Esophagus muscularis mucosa (tissue), 4 donors: ENCODE measurements around the gene CEBPE. TPM values are rescaled to one million over a fixed set of nuclear protein-coding genes. Genes with fewer than 3 reads are reported as not detected.

Experiments used
- DNase-seq: peaks from one replicate; pipeline ENCODE4 v3.0.0-alpha.2; 2017; ENCODE audit errors: extremely low spot score
- H3K27ac ChIP-seq, 4 donors: fragments of 200-600 bp; sonication (generic); replicated peaks in 1 of 4; 1 replicate in 3 of 4; 2 replicates in 1 of 4; pipeline ENCODE4 v1.5.1; 2016 to 2019; ENCODE audit warnings: mild to moderate bottlenecking in 1 of 4
- H3K27me3 ChIP-seq, 4 donors: fragments of 200-600 bp; sonication (generic); one replicate each; pipeline versions ENCODE4 v1.5.1 to v1.6.0; 2016 to 2019
- H3K36me3 ChIP-seq, 4 donors: fragments of 200-600 bp; sonication (generic); one replicate each; pipeline ENCODE4 v1.5.1; 2016 to 2019
- H3K4me1 ChIP-seq, 4 donors: fragments of 200-600 bp; sonication (generic); one replicate each; pipeline ENCODE4 v1.5.1; 2016 to 2019
- H3K4me3 ChIP-seq, 4 donors: fragments of 200-600 bp; sonication (generic); 1 replicate in 2 of 4; 2 replicates in 2 of 4; pipeline ENCODE4 v1.5.1; 2016 to 2019; ENCODE audit warnings: mild to moderate bottlenecking in 4 of 4, moderate library complexity in 1 of 4
- H3K9me3 ChIP-seq, 4 donors: fragments of 200-600 bp; sonication (generic); 1 replicate in 3 of 4; 2 replicates in 1 of 4; pipeline ENCODE4 v1.5.1; 2016 to 2019
- EP300 ChIP-seq: sonication (generic); formaldehyde crosslinking; IDR thresholded peaks from one replicate; pipeline ENCODE4 v1.6.1; 2017; ENCODE audit warnings: antibody characterized with exemption
- POLR2A ChIP-seq: fragments of 450-650 bp; IDR thresholded peaks from one replicate; pipeline ENCODE4 v1.6.1; 2017; ENCODE audit warnings: antibody characterized with exemption, moderate library complexity, mild to moderate bottlenecking, low read depth
- POLR2AphosphoS5 ChIP-seq, 2 donors: sonication (generic); formaldehyde crosslinking; IDR thresholded peaks; one replicate each; pipeline ENCODE4 v1.6.1; 2017; ENCODE audit warnings: antibody characterized with exemption in 2 of 2
- WGBS: methylation state at CpG from one replicate; pipeline ENCODE4 v1.1.5; 2018; 5-methylcytosine and 5-hydroxymethylcytosine counted together
- intact Hi-C: fragments of 100-400 bp; cut with DNase I; formaldehyde crosslinking; loops from one replicate; pipeline ENCODE4 v1.15.1; 2023
- total RNA-seq, 4 donors: library from RNA; depleted of rRNA; stranded (reverse); fragments of >200 nt; gene quantifications; one replicate each; pipeline versions ENCODE4 v1.1.0 to v1.2.1, GENCODE V29; 2016
- TF ChIP-seq, protein P1 (sequence below), 3 experiments: fragments of 200-600 bp in 2 of 3; fragments of 450-650 bp in 1 of 3; sonication (generic) in 2 of 3; IDR thresholded peaks; one replicate each; pipeline ENCODE4 v1.5.1; 2017 to 2019; ENCODE audit warnings: antibody characterized with exemption in 3 of 3, mild to moderate bottlenecking in 2 of 3, moderate library complexity in 1 of 3

CEBPE gene
- total RNA-seq, 4 donors from 2014 or later: 0.57 TPM; not detected in 3

DNA sequence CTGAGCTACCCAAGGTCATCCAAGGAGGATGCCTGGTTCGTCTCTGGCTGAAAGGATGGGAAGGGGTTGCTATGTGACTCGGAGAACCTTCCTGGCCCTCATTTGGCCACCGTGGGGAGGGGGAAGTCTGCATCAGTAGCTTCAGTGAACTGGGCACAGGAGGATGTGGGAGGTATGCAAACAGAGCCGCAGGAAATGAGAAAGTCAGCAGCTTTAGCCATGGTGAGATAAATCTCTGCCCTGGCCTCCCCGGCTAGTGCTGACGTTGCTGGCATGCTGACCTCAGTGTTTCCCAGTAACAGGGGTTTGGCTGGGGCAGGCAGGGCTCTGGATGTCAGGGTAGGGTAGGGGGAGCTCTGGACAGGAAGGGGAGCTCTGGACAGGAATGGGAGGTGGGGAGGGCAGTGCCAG, 2.3 kb upstream of the CEBPE start:
- Histone ChIP-seq H3K27me3 (peaks cover 0 to 19% (median 0%) of the 10 kb centered on the region in 4 donors), H3K4me3 (no peak overlapping the region), H3K9me3 (no peaks in the 10 kb centered on the region), H3K27ac (peak overlapping the region in 1 of 4 donors; percentile 48), H3K4me1 (peaks cover 14 to 29% (median 27%) of the 10 kb centered on the region in 4 donors), H3K36me3 (peaks cover 0 to 2% (median under 1%) of the 10 kb centered on the region in 4 donors)
- DNase-seq: no peak
- 34% methylated on average over 6 of the region's 6 CpGs for WGBS
- intact Hi-C loops: loop anchor here (10.0 kb wide), 1 partner anchor 183 kb away; the partner anchor contains the start of genes BCL2L2 and PPP1R3E
- TF ChIP-seq EP300 (no peak), POLR2A (no peak), POLR2AphosphoS5 (IDR thresholded peaks at IDR 0.05) (no peak)
- TF ChIP-seq, protein P1, sequence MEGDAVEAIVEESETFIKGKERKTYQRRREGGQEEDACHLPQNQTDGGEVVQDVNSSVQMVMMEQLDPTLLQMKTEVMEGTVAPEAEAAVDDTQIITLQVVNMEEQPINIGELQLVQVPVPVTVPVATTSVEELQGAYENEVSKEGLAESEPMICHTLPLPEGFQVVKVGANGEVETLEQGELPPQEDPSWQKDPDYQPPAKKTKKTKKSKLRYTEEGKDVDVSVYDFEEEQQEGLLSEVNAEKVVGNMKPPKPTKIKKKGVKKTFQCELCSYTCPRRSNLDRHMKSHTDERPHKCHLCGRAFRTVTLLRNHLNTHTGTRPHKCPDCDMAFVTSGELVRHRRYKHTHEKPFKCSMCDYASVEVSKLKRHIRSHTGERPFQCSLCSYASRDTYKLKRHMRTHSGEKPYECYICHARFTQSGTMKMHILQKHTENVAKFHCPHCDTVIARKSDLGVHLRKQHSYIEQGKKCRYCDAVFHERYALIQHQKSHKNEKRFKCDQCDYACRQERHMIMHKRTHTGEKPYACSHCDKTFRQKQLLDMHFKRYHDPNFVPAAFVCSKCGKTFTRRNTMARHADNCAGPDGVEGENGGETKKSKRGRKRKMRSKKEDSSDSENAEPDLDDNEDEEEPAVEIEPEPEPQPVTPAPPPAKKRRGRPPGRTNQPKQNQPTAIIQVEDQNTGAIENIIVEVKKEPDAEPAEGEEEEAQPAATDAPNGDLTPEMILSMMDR (IDR thresholded peaks at IDR 0.05): no peak

DNA sequence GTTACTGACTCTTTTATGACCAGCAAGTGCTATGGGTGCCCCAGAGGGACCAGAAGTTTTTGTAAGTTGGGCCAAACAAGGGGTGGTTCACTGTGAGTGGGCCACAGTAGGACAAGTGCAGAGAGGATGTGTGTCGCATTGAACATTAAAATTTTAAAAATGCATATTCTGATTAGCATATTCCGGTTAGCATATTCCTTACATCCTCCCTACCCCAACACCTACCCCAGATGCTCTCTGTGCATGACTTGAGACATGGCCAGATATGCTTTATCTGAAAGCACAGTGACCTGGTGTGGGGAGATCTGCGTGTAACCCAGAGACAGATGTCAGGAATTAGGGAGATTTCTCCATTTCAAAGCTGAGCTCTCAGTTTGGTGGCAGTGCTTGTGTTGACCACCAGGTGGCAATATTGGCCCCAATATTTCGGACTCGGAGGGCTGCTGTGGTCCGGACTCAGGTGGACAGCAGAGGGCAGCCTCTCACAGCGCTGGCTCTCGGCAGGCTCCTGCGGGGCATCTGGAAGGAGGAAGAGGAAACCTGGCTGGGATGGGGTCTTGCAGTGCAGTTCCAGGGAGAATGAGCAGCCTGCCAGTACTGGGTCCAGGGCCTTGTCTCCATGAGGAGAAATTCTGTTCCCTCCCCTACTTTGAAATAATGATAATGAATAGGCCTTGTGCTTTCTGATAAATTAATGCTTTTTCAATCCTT, 1.6 kb upstream of the CEBPE start:
- peak; percentile 97 for DNase-seq
- H3K9me3 ChIP-seq: no peaks in the 10 kb centered on the region
- no peaks in the 10 kb centered on the region for H3K36me3 ChIP-seq
- WGBS: 19% methylated on average over 9 of the region's 9 CpGs
- TF ChIP-seq POLR2A (no peak), POLR2AphosphoS5 (IDR thresholded peaks at IDR 0.05) (peak; percentile 58 to 79)
- TF ChIP-seq, protein P1 (IDR thresholded peaks at IDR 0.05): peak; percentile 100
- intact Hi-C loops: loop anchor here (1.0 to 10.0 kb wide), 2 partner anchors 67 to 184 kb away; partner anchors contain the start of genes BCL2L2 and PPP1R3E
- H3K27ac ChIP-seq: peak overlapping the region in 1 of 4 donors; percentile 48
- H3K4me1 ChIP-seq: peaks cover 14 to 22% (median 20%) of the 10 kb centered on the region in 4 donors
- H3K27me3 ChIP-seq: peaks cover 0 to 25% (median 0%) of the 10 kb centered on the region in 4 donors
- no peak overlapping the region for H3K4me3 ChIP-seq

DNA sequence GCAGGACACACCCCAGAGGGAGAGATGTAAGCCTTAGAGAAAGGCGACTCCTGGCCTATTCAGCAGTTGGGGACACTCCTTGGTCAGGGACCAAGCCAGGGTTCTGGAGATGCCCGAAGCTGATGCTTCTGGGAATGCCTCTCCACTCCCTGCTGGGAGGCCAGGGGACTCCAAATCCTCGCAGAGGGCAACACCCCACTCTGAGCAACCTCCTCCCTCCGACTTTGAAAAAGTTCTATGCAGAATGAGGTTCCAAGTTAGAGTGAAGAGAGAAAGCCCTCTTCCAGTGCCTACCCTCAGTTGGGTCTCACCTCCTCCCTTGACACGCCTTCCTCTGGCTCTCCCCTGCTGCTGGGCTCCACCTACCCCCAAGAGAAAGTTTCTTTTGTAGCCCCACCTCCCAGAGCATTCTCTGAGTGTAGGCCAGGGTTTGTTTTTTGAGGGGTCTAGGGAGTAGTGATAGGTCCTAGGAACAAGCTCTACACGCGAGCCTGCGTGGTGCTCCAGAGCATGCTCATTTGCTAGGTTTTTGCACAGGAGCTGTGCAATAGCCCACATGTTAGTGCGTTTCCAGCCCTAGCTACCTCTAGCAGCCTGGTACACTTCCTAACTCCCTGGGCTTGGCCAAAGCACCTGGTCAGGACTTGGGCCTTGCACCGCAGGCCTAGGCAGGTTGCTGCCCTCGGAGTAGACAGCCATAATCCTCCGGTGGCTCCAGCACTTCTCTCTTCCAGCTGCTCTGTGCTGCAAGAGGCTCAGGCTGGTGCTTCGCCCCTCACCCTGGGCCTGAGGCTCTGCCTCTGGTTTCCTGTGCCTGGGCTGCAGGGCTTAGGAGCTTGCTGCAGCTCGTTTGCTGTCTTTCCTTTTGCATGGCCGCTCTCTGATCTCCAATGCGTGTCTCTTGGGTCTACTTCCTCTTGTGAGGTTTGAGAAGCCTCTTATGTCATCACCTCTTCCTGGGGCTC, 590 bp upstream of the CEBPE start:
- Histone ChIP-seq H3K4me1 (peaks cover 14 to 22% (median 19%) of the 10 kb centered on the region in 4 donors), H3K27me3 (peaks cover 0 to 36% (median 0%) of the 10 kb centered on the region in 4 donors), H3K9me3 (no peaks in the 10 kb centered on the region), H3K27ac (no peak overlapping the region), H3K36me3 (no peaks in the 10 kb centered on the region), H3K4me3 (no peak overlapping the region)
- WGBS: 76% methylated on average over 16 of the region's 16 CpGs
- DNase-seq: no peak
- intact Hi-C loops: loop anchor here (1.0 to 10.0 kb wide), 2 partner anchors 68 to 185 kb away; partner anchors contain the start of genes BCL2L2 and PPP1R3E
- TF ChIP-seq POLR2AphosphoS5 (IDR thresholded peaks at IDR 0.05): no peak

DNA sequence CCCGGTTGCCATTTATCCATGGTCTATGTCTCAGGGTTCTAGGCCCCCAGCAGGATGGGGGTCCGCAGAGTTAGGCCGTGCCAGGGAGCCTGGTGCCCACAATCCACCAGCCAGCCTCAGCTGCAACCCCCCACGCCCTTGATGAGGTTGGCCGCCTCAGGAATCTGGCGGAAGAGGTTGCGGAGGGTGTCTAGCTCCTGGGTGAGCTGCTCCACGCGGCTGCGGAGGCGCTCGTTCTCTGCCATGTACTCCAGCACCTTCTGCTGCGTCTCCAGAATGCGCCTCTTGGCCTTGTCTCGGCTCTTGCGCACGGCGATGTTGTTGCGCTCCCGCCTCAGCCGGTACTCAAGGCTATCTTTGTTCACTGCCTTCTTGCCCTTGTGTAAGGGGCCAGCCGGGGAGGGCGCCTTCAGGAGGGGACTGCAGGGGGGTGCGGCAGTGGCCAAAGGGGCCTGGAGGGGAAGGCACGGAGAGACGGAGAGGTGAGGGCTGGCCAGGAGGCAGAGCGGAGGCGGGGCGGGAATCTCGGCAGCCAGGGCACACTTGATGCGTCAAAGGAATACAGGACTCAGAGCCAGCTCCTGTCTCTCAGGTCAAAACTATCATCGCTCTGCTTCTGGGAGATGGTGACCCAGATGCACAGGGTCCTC, 1.6 kb downstream of the CEBPE start:
- intact Hi-C loops: no loop called here
- H3K27ac ChIP-seq: no peak overlapping the region
- 92% methylated on average over 23 of the region's 32 CpGs for WGBS
- no peak for DNase-seq
- peaks cover 8 to 20% (median 10%) of the 10 kb centered on the region in 4 donors for H3K4me1 ChIP-seq
- H3K27me3 ChIP-seq: peaks cover 0 to 56% (median 0%) of the 10 kb centered on the region in 4 donors
- H3K36me3 ChIP-seq: no peaks in the 10 kb centered on the region
- H3K4me3 ChIP-seq: no peak overlapping the region
- TF ChIP-seq, protein P1 (IDR thresholded peaks at IDR 0.05): no peak
- TF ChIP-seq EP300 (no peak), POLR2AphosphoS5 (IDR thresholded peaks at IDR 0.05) (no peak), POLR2A (no peak)
- no peaks in the 10 kb centered on the region for H3K9me3 ChIP-seq
